GM19468 (cell line): Measurements from ENCODE around the gene SMURF1.
"Not testable (repeated sequence)": the region's sequence is repeated elsewhere in the genome, so short reads cannot be mapped to it uniquely, and the experiment has no call there.

ENCODE experiments used
- ATAC-seq: cut with Tn5 transposase; IDR thresholded peaks from one replicate; pipeline ENCODE4 v1.9.1; 2021; ENCODE audit warnings: mild to moderate bottlenecking, moderate library complexity, moderate number of reproducible peaks; ENCODE audit not compliant: unreplicated experiment; ENCODE audit errors: extremely low read depth

SMURF1 gene

GRCh38 chr7:99073839-99074446 lies 70.0 kb downstream of the SMURF1 start:
- ATAC-seq = no peak

GRCh38 chr7:99072126-99072525 lies 71.8 kb downstream of the SMURF1 start:
- no peak for ATAC-seq

GRCh38 chr7:99070361-99070760 lies 73.5 kb downstream of the SMURF1 start:
- ATAC-seq = no peak

GRCh38 chr7:99061001-99061776 lies 82.7 kb downstream of the SMURF1 start:
- no peak for ATAC-seq

- no peak for ATAC-seq
Observed at GRCh38 chr7:99054781-99055180, 89.1 kb downstream of the SMURF1 start.

- ATAC-seq = no peak
Observed at GRCh38 chr7:99050971-99051370, 92.9 kb downstream of the SMURF1 start.

GRCh38 chr7:99047526-99048077 lies 96.3 kb downstream of the SMURF1 start:
- no peak for ATAC-seq

GRCh38 chr7:99046722-99047121 lies 97.2 kb downstream of the SMURF1 start:
- no peak for ATAC-seq

GRCh38 chr7:99046262-99046661 lies 97.6 kb downstream of the SMURF1 start:
- not testable (repeated sequence) for ATAC-seq

GRCh38 chr7:99044858-99045257 lies 99.0 kb downstream of the SMURF1 start:
- not testable (repeated sequence) for ATAC-seq

GRCh38 chr7:99042957-99043356 lies 101.0 kb downstream of the SMURF1 start:
- ATAC-seq = no peak

- no peak for ATAC-seq
Observed at GRCh38 chr7:99041526-99041925, 102.4 kb downstream of the SMURF1 start.

- no peak for ATAC-seq
Observed at GRCh38 chr7:99040104-99040958, 103.6 kb downstream of the SMURF1 start.

GRCh38 chr7:99039384-99039891 lies 104.5 kb downstream of the SMURF1 start:
- ATAC-seq = no peak

GRCh38 chr7:99038086-99038855 lies 105.6 kb downstream of the SMURF1 start:
- no peak for ATAC-seq

GRCh38 chr7:99037327-99037940 lies 106.5 kb downstream of the SMURF1 start:
- no peak for ATAC-seq

- ATAC-seq = no peak
Observed at GRCh38 chr7:99036546-99037111, 107.3 kb downstream of the SMURF1 start.

- no peak for ATAC-seq
Observed at GRCh38 chr7:99035723-99036545, 108.0 kb downstream of the SMURF1 start.
